NAMALWA (cell line): ENCODE data around the gene ZIK1.

Experiments used
- DNase-seq: peaks from one replicate; pipeline ENCODE4 v3.0.0-alpha.2; 2015; ENCODE audit warnings: low spot score

Gene ZIK1

GRCh38 chr19:57583521-57584416 lies at the start of gene ZIK1:
TSS of gene ZIK1 (plus strand) at chr19:57584145. CDS start at chr19:57584357, 212 bp downstream.
- DNase-seq = no peak

DNA sequence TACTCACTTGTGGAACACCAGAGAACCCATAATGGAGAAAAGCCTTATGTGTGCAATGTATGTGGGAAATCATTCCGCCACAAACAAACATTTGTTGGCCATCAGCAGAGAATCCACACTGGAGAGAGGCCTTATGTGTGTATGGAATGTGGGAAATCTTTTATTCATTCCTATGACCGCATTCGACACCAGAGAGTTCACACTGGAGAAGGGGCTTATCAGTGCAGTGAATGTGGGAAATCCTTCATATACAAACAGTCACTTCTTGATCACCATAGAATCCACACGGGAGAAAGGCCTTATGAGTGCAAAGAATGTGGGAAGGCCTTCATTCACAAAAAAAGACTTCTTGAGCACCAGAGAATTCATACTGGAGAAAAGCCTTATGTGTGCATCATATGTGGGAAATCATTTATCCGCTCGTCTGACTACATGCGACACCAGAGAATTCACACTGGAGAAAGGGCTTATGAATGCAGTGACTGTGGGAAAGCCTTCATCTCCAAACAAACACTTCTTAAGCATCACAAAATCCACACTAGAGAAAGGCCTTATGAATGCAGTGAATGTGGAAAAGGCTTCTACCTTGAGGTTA lies 45.9 kb upstream of the ZIK1 start:
- no peak for DNase-seq

- no peak for DNase-seq
Measured at GRCh38 chr19:57546513-57546912, 37.4 kb upstream of the ZIK1 start.

DNA sequence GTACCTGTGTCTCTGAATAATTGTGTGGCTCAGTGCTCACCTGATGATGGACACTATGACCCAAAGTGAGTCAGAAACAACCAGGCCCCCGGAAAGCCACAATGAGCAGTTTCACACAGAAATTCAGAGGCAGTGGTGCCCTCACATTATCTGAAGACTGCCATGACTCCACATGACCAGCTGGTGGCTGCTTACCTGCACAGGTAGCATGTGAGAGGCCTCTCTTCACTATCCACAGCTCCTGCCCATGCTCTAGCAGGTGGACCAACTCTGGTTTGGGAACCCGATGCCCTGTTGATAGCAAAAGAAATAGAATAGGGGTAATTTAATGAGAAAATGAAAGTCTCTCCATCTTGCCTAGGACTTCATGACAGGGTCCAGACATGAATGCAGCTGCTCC lies 31.5 kb upstream of the ZIK1 start:
- no peak for DNase-seq

- no peak for DNase-seq
Measured at GRCh38 chr19:57557659-57558058, 26.3 kb upstream of the ZIK1 start.

DNA sequence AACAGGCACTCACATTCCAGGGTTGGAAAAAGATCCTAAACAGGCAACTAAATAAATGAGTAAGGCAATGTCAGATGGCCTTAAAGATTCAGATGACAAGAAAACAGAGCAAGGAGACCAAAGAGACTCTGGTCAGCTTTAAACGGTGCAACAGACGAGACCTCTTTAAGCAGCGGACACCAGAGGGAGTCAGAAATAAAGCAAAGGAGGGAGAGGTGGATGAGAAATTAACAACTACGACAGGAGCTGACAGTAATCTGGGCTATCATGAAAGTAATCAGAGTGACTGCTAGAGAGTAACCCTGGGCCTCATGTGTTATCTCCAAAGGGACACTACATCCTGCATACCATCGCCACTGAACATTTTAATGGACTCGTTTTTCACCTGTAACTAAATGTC lies 25.4 kb upstream of the ZIK1 start:
- no peak for DNase-seq

DNA sequence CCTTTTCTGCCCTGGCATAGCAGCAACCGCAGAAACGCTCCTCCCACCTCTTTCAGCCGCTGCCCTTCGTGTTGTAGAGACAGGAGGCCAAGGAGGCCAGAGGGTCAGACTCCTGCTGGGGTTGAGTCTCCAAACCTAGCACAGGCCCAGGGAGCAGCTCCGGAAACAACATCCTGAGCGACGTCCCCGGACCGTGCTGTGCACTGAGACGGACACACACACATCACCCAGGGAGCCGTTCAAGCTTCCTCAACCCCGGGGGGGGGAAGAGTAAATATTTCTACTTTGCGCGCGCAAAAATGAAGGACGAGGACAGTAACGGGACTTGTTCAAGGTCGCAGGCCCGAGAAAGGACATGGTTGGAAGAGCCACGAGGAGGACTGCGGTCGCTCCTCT lies 24.9 kb upstream of the ZIK1 start:
- DNase-seq = peak; percentile 21

GRCh38 chr19:57559404-57560025 lies 24.4 kb upstream of the ZIK1 start, which contains the start of gene ZNF550:
TSS of gene ZNF550 (minus strand) at chr19:57559863. CDS start at chr19:57559682, 181 bp downstream.
- peak; percentile 78 for DNase-seq

GRCh38 chr19:57560049-57560491 lies 23.9 kb upstream of the ZIK1 start:
- no peak for DNase-seq

- no peak for DNase-seq
Measured at GRCh38 chr19:57563547-57563946, 20.4 kb upstream of the ZIK1 start.

DNA sequence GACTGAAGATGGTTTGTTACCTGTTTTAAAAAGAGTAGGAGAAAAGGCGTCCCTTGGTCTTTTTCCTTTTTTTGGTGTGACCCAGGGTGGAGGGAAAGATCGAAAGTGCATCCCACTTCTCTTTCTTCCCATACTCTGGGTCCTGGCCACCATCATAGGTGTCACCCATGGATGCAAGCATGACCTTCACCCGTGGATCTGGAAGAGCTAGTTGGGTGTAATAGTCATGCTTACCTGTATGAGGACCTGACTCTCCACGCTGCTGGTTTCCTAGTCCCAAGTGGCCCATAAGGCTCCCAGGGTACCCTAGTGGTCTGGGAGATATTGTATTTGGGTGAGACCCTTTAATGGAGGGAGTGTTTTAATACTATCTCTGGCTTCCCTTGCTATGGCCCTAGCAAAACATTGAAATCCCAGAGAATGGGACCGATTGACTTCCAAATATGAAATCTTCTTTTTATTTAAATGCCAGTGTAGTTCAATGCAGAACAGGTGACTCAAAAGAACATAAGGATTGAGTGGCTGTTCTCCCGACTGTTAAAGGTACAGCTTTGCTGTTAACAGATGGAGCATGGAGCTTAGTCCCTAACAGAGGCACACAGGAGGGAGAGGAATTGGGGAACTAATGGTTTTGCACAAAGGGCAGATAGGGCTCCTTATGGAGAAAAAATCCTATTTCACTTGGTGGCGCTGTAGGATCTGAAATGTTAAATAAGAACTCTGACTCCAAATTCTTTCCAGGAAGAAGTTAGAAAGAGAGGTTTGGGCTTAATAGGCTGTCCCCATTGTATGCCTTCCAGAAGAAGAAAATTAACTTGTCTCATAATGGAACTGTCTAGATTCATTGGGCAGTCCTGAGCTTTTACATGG lies 17.3 kb upstream of the ZIK1 start:
- peak; percentile 34 for DNase-seq

GRCh38 chr19:57570707-57571106 lies 13.2 kb upstream of the ZIK1 start:
- DNase-seq = no peak

- no peak for DNase-seq
Measured at GRCh38 chr19:57572415-57572947, 11.5 kb upstream of the ZIK1 start.

DNA sequence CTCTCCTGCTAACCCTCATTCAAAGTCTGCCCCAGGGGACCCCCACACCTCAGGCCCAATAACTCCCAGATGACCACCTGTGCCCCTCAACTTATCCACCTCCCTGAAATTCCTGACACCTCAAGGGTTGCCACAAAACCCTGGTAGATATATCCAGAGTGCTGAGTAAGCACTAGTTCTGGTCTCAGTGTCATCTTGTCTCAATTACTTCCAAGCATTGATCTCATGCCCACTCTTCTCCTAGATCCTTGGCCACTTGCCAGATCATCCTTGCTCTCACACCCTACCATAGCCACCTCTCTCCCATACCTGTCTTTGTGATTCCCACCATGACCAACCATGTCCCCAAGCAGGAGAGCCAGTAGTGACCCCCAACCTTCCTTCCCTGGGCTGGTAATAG lies 7.3 kb upstream of the ZIK1 start:
- no peak for DNase-seq

GRCh38 chr19:57578487-57579205 lies 5.3 kb upstream of the ZIK1 start, which contains the start of gene ZNF416:
TSS of gene ZNF416 (minus strand) at chr19:57578911. CDS start at chr19:57578704, 207 bp downstream.
- DNase-seq = peak; percentile 99

DNA sequence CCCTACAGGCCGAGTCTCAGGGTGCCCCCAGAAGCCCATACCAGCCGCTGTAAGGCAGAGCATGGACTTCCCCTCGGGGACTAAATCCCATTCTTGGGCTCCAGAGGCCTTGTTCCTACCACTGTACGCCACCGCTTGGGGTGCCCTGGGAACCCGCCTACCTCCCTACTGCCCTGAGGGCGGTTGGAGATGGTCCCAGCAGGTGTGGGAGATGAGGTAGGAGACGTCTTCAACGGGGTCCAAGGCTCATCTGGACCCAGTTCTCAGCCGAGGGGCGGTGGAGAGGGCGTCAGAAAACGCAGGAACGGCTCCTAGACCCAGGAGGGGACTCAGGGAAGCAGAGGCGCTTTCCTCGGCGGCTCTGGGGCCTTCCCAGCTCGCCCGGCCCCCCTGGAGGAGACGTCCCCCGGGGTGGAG lies 833 bp upstream of the ZIK1 start:
- no peak for DNase-seq

- DNase-seq = no peak
Measured at GRCh38 chr19:57587529-57587928, 3.6 kb downstream of the ZIK1 start.

DNA sequence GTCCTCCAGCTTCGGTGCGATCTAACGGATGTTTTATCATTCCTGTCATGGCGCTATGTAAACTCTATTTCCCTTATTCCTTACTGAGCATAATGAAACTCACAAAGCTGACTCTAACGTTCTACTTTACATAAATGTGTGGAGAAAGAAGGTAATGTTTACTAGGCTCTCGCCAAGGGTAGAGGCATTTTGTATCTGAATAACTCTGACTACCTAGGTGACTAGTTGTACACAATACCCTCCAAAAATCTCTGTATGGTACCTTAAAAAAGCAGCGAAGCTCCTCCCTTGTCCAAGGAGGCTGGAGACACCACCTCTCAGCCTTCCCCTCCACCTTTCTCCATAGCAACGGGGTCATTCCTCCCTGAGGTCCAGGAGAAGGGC lies 15.4 kb downstream of the ZIK1 start:
- no peak for DNase-seq

GRCh38 chr19:57599761-57600383 lies 15.9 kb downstream of the ZIK1 start, which contains the start of gene ZNF530:
TSS of gene ZNF530 (plus strand) at chr19:57599885. CDS start at chr19:57604346, 4,461 bp downstream.
- peak; percentile 83 for DNase-seq

DNA sequence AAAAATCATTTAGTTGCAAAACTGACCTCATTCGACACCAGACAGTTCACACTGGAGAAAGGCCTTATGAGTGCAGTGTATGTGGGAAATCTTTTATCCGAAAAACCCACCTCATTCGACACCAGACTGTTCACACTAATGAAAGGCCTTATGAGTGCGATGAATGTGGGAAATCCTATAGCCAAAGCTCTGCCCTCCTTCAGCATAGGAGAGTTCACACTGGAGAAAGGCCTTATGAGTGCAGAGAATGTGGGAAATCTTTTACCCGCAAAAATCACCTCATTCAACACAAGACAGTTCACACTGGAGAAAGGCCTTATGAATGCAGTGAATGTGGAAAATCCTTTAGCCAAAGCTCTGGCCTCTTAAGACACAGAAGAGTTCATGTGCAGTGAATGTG lies 23.0 kb downstream of the ZIK1 start:
- DNase-seq = no peak
